ENCODE measurements around the gene PLEKHM2.

DNA sequence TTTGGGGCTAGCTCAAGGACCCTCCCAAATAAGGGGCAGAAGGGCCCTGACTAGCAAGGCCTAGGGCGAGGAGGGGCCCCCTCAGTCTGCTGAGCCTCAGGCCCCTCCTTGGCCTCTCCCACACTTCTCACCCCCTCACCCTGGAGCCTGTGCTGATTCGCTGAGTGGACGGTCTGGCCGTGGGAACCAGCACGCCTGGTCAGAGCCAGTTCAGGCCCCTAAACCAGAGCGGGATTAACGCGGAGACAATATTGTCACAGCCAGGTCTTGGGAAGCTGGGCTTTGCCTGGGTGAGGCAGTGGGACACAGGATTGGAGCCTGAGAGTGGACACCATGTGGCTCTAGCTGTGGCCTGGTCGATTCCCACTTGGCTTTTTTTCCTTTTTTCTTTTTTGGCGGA is 69.7 kb downstream of the PLEKHM2 start:
- TF ChIP-seq ISL1 (CRISPR knock-in tag; IDR thresholded peaks at IDR 0.05) (no peak), SNAI2 (CRISPR knock-in tag; IDR thresholded peaks at IDR 0.05) (no peak), ZNF8 (CRISPR knock-in tag; IDR thresholded peaks at IDR 0.05) (no peak), ZNF565 (CRISPR knock-in tag; conservative IDR thresholded peaks at IDR 0.05; ENCODE audit: low read depth) (no peak), ARNTL (CRISPR knock-in tag; IDR thresholded peaks at IDR 0.05; ENCODE audit: borderline replicate concordance, low read depth) (no peak), RARB (CRISPR knock-in tag; IDR thresholded peaks at IDR 0.05) (no peak), ZFP30 (CRISPR knock-in tag; IDR thresholded peaks at IDR 0.05) (no peak), ZNF70 (CRISPR knock-in tag; IDR thresholded peaks at IDR 0.05) (no peak)
- TF ChIP-seq, protein P1, sequence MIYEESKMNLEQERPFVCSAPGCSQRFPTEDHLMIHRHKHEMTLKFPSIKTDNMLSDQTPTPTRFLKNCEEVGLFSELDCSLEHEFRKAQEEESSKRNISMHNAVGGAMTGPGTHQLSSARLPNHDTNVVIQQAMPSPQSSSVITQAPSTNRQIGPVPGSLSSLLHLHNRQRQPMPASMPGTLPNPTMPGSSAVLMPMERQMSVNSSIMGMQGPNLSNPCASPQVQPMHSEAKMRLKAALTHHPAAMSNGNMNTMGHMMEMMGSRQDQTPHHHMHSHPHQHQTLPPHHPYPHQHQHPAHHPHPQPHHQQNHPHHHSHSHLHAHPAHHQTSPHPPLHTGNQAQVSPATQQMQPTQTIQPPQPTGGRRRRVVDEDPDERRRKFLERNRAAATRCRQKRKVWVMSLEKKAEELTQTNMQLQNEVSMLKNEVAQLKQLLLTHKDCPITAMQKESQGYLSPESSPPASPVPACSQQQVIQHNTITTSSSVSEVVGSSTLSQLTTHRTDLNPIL (CRISPR knock-in tag; IDR thresholded peaks at IDR 0.05; ENCODE audit: low read depth): no peak
- TF ChIP-seq, protein P2, sequence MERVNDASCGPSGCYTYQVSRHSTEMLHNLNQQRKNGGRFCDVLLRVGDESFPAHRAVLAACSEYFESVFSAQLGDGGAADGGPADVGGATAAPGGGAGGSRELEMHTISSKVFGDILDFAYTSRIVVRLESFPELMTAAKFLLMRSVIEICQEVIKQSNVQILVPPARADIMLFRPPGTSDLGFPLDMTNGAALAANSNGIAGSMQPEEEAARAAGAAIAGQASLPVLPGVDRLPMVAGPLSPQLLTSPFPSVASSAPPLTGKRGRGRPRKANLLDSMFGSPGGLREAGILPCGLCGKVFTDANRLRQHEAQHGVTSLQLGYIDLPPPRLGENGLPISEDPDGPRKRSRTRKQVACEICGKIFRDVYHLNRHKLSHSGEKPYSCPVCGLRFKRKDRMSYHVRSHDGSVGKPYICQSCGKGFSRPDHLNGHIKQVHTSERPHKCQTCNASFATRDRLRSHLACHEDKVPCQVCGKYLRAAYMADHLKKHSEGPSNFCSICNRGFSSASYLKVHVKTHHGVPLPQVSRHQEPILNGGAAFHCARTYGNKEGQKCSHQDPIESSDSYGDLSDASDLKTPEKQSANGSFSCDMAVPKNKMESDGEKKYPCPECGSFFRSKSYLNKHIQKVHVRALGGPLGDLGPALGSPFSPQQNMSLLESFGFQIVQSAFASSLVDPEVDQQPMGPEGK (CRISPR knock-in tag; IDR thresholded peaks at IDR 0.05; ENCODE audit: borderline replicate concordance): no peak
